Gastrocnemius medialis (tissue), 4 donors: ENCODE results near the gene DNASE1L1.

ENCODE experiments used
- CTCF ChIP-seq, 5 experiments: fragments of 450-650 bp in 3 of 5; fragments of 200-600 bp in 2 of 5; sonication (generic) in 2 of 5; IDR thresholded peaks in 4 of 5; conservative IDR thresholded peaks in 1 of 5; 1 replicate in 4 of 5; 2 replicates in 1 of 5; pipeline ENCODE4 v1.5.1; 2016 to 2019; ENCODE audit warnings: antibody characterized with exemption in 5 of 5, mild to moderate bottlenecking in 3 of 5, moderate library complexity in 3 of 5
- POLR2A ChIP-seq, 2 donors: fragments of 450-650 bp; IDR thresholded peaks; one replicate each; pipeline ENCODE4 v1.6.1; 2017; ENCODE audit warnings: antibody characterized with exemption in 2 of 2, mild to moderate bottlenecking in 2 of 2, moderate library complexity in 2 of 2

GRCh38 chrX:154443479-154443910 is 34.4 kb upstream of the DNASE1L1 start:
- no peak for TF ChIP-seq CTCF (IDR thresholded peaks at IDR 0.05 in 4 of 5, conservative IDR thresholded peaks at IDR 0.05 in 1 of 5)
- no peak for TF ChIP-seq POLR2A (IDR thresholded peaks at IDR 0.05)
